ENCODE data around the gene SERPINE2.

GRCh38 chr2:224016963-224017362, 22.1 kb downstream of the SERPINE2 start:
- TF ChIP-seq EZH2 (IDR thresholded peaks at IDR 0.05; ENCODE audit: insufficient read depth, poor library complexity, severe bottlenecking) = no peak
- no peak for TF ChIP-seq EZH2phosphoT487 (IDR thresholded peaks at IDR 0.05; ENCODE audit: insufficient read depth, low read depth)

Measured in GM23248 (cell line).